ENCODE results near the gene NEBL.

NEBL gene

DNA sequence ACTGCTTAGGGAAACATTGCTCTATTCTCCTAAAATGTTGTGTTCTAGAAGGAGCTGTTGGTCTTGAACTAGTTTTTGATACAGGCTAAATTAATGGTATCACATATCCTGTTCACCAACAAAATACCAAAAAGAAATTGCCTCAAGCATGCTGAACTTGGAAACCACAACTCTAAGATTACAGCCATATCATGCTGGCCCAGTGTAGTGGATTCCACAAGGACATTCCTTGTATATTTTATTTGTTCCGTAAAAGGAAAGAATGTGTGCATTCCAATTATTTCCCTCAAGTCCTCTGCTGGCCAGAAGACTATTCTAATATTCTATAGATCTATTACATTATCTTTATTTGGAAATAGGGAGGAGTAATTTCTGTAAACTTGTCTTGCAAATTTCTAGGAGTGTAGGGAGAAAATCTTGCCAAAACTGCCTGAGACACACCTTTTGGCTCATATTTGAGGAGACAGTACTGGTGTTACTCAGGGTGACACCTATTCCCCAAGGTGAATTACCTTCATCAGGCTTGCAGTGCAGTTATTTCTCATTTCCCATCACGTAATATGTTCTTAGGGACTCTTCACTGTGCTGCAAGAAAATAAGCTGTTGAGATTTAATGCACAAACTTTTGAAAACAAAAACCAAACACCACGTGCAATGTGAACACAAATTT lies 1.9 kb upstream of the NEBL start:
- no peak for DNase-seq

DNA sequence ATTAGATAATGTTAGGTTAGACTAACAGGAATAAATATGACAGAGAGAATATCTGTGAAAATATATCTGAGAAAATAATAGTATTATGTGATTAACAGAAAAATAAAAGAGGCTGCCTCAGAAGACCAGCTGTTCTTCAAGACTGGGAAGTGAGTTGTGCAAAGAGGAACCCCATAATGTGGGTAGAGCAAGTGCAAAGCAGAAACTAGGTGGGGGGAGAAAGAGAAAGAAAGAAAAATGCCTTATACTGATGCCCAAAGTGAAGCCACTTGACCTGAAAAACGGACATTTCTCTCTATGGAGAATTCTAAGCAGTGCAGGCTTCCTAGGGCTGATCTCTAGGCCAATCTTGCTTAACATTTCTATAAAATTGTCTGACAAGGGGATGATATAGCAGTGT lies 3.8 kb downstream of the NEBL start:
- no peak for DNase-seq

DNA sequence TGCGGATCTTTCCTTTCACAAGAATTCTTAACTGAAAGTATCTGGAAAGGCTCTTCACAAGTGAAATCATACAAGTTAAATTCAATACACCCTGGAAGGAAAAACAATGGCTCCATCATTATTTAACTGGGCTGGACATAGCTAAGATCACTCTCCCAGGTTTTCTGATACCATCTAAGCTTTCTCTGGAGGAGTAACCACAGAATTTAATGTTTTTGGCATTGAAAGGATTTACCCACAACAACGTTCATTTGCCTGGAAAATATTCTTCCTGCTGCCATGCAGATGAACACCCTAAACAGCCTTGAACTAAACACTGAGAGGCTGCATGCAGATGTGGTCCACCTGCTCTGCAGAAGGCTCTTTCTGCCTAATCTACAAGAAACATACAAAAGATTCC lies 4.3 kb downstream of the NEBL start:
- DNase-seq, result no peak

DNA sequence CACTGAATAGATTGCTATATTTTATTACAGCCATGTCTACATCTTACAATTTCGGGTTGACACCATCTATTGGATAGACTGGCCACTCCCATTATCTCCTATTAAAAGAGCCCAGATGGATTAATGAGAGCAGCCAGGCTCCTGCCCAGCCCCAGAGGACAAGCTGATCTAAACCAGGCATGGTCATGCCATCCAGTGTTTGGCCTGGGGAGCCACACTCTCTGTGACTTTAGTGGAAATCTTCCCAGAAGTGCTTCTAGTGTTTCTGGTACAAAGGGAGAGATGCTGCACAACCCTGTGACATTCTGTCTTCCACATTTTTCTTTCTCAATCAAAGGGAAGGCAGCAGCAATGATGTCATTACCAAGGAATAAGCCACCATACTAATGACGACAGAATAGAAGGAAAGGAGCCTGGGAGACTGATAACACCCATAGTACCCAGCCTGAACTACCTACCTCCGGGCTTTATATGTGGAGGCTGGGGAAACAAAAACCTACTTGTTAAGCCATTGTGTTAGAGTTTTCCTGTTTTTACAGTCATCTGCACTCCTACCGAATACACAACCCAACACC lies 5.0 kb downstream of the NEBL start:
- no peak for DNase-seq

DNA sequence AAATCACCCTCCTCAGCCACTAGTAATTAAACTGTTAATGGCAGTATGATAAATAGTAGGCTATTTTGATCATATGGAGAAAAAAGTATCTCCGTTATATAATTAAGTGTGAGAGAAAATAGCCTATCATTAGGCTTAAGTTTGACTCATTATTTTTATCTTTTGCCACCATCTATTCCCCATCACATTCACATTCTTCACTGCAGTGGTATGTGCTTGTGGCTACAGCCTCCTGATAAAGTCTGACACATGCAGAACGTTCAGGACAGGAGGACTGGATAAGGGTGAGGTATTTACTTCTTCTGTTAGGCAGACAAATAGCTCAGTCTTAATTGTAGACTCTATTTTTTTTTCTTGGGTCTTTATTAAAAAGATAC lies 5.8 kb downstream of the NEBL start:
- DNase-seq, result no peak

DNA sequence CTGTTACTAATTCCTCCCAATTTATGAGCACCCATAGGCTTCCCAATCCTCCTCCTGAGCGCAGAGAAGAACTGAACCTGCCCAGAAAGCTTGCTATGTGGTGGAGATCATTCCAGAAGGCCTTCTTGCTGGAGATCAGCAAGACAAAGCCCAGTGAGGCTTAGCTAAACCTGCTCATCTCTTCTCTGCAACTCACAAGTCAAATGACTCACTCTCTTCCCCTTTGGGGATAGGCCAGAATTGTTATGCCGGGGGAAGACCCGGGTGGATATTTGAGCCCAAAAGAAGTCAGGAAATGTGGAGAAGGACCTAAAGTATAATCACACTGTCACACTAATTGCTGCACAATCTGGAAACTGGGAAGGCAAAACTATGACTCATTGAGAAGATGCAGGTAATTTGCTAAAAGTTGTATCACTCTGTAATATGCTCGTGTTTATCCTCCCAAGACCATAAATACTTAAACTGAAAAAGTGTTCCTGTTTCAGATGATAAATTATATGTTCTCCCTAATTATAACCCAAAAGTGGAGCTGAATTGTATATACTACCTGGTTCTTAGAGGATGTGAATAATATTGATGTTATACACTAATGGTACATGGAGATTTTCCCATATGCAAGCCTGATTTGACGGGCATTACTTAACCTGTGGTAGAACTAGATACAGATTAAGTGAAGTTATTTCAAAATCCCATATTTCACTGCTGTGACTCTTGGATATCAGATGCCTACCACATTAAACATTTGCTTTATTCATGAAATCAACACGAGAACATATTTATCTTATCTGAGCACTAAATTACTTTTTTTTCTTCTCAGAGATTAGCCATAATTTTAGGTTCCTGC lies 6.4 kb downstream of the NEBL start:
- DNase-seq, result no peak

DNA sequence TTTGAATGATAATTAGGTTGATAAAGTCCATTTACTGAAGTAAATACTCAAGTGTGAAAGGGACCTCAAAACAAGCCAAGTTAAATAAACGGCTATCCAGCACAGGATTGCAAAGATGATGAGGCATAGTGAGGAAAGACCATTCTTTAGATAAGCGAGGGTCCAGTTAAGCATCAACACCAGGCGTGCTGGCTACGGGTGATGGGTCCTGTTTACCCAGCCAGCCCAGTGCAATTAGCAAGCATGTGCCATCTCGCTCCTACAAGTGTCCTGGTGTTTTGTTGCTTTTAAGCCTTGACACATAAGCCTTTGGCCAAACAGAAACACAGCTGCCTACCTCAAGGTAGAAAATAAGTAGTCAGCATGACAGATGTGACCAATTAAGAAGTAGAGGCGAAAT lies 7.1 kb downstream of the NEBL start:
- DNase-seq, result no peak

DNA sequence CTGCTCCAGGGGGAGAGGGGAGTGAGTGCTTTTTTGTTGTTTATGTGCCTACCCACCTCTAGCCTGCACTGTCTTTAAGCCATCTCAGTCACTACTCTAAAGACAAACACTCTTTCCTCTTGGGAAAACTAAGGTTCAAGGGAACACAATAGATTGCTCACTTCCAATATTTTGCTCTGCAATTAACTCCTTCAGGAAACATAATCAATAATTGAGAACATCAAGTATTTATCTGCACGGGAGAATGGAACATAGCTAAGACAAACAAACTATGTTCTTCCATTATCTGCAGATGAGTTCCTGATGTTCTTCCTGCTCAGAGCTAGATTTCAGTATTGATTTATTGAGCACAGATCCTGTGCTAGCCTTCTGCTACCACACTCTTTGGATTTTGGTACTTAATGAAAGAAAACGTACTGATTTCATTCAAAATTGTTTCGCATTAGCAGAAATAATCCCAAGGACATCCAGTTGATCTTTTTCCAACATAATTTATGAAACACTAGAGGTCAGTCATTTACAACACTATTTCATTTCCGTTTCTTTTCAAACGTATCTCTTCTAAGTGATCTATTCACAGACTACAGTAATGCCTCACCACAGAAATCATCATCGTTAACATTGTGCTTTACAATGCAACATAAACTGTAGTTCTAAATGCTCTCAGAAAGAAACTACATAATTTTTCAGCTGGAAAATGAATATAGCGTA lies 8.3 kb downstream of the NEBL start:
- no peak for DNase-seq

DNA sequence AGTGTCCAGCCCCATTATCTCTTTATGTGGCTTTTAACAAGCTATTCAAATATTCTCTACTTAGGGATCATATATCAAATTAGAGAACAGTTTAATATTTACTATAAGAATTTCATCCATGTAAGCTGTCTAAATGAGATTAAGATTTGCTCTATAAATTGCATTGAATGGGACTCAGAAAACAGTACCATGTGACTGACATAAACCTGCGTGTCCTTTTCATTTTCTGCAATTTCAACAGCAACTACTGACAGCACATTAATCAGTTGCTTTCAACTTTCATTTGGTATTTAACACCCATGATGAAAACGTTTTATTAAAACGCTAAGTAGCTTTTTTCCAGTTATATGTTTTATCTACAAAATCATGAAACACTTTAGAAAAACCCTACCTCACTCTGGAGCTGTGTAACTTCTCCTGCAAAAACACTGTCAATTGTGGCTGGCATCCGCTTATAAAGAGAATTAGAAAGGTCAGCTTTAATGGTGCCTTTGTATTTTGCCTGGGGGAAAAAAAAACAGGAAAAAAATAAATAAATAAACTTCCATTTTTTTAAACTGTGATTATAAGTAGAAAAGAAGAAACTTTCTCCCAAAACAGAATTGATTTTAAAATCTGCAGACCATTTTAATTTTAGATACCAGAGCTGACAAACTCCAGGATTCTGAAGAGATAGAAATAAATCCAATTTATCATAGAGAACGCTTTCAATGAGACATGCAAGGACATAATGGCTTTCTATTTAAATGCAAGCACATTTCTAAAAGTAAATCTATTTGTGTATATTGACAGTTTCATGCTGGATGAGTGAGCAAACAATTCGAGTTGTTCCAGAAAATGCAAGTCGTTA lies 9.2 kb downstream of the NEBL start:
- DNase-seq, result no peak

DNA sequence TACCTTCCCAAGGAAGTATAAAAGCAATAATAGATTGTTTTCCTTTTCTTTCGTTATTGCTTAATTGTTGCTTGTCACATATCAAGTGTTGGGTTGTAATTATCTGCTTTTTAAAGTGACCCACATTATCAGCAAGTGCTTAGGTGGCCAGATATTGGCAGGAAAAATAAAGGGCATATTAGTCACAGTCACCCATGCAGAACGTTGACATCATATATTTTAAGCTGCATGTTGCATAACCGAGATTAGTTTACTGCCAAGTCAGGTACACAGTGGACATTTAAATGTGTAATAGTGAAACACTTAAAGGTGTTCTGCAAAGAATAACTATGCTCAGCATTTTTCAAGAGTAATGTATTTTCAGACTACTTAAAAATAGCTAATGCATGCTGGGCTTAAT lies 11.4 kb downstream of the NEBL start:
- no peak for DNase-seq

DNA sequence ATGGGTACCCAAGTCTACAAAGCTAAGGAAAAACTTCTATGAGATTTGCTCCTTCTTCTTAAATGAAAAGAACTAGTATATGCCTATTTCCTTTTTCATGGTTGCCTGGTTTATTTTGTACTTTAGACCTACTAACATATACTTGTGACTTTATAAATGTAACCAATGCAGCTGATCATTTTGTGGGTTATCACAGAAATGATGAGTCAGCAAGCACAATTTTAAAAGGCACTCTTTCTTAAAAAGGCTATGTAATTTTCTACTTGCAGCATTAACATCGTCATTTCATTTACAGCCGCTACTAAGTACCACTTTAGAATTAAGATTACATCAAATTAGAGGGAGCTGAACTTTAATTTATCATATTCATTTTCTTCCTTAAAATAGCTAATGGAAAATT lies 13.6 kb downstream of the NEBL start:
- DNase-seq, result no peak

DNA sequence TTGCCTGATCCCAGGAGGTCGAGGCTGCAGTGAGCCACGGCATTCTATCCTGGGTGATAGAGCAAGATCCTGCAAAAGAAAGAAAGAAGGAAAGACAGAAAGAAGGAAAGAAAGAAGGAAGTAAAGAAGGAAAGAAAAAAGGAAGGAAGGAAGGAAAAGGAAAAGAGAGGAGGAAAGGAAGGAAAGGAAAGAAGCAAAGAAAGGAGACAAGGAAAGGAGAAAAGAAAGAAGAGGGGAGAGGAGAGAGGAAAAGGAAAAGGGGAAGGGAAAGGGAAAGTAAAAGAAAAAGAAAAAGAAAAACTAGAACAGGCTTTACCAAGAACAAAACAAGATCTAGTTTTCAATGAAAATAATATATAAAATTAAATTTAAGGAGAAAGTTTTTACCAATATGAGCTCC lies 15.0 kb downstream of the NEBL start:
- no peak for DNase-seq

DNA sequence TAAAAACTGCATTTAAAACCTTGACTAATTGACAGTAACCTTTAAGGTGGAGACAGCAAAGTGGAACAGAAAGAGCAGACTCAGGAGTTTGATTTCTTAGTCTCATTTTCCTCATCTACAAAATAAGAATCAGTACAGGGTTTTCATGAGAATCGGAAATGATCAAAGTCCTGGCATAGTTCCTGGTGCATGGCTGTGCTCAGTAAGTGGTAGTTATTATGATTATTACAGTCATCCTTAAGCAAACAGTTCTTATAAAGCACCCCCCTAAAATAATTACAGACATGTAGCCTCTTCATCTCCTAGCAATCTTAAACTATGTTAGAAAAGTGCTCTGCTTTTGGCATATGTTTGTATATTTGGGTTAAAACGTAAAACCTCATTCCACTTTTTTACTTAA lies 18.0 kb downstream of the NEBL start:
- DNase-seq, result no peak

DNA sequence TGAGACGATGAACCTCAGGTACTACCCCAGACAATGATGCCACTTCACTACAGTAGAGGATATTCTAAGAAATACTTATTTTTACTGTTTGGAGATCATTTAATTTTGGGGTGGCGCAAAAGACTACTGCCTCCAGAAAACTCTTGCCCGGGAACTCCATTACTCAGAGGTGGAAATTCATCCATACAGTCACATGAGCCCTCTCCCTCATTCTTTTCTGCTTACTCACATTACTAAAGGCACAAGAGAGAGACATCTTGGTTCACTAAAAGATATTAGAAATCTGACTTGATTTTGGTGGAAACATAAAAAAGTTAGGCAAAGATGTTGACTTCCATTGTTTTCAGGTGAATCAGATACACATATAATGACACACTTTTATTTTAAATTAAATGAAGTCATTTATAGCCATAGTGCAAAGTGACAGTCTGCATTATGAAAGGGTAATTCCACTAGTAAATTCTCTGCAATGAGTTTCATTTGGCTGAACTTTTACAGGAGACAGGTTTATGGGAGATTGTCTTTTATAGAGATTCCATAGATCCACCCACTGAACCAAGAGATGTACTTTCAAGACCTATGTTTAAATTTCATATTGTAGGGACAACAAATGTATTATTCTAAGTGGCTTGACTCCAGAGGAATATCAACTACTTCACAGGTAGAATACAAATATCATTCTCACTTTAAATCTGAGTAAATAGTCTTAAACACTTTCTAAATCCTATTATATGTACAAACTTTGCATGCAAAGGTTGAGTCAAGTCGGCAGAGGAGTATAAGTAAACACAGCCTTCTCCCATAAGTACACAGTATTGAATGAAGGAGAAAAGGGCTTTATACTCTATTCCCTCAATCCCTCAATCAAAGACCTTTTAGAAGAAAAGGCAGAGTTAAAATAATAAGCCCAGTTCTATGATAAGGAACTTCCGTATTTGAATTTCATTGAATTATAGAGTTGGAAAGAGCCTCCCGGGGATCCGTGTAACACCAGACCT lies 18.8 kb downstream of the NEBL start:
- no peak for DNase-seq

DNA sequence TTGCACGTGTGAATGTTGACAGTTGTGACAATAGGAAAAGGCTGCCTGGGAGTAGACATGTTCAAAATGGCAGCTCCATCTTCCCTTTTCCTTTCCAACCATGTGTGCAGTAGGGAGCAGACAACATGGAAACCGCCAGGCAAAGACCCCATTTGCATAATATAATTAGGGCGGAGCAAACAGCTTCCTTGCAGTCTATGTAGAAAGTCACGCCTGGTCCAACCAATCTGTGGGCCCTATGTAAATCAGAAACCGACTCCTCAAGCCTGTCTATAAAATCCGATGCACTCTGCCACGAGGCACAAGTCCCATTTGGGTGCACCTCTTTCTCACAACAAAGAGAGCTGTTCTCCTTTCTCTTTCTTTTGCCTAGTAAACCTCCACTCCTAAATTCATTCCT lies 19.6 kb downstream of the NEBL start:
- DNase-seq, result no peak

DNA sequence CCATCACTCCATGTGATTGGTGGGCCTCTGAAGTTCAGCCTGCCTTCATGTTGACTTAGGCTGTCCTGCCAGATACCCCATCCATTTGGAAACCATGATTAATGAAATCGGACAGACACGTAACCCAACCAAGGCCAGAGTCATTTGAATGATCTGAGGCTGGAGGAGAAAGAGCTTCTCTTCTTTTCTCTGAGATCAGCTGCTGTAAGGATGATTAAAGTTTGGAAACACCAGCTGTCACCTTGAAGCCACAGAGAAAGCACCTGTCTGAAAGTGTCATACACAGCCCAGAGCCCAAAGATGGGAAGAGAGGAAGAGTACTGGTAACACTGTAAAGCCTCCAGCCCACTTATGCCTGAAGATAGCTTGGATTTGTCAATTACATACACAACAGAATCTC lies 22.9 kb downstream of the NEBL start:
- DNase-seq, result no peak

DNA sequence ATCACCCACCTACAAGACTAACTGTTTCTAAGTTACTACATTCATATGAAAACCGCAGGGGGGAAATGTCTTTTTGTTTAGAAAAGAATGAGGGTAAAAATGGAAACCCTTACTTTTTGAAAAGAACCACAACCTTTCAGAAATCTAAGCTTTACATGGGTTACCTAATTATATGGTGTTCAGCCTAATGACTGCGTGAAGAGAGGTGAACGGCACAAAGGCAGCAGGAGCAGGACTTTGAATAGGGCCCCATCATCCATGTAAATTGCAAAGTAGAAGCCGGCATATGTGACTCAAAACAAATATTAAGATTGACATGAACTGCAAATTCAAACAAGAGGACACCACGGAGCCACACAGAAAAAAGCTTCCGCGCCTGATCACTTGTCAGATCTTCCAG lies 25.1 kb downstream of the NEBL start:
- DNase-seq, result no peak

DNA sequence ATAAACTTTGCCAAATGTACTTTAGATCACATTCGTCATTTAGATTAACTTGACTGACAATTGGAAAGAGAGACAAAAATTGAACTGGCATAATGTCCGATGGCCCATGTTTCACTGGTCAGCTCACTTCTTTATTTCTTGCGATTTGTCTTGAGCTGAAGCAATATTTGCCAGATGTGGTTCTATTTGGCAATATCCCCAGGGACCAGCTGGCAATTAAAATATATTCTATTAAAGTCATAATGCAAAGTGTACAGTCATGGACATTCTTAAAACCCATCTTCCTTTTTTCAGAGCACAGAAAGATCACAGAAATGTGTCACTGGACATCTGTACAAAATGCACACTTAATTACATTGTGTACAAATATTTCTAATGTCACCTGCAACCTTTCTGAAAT lies 26.3 kb downstream of the NEBL start:
- no peak for DNase-seq

DNA sequence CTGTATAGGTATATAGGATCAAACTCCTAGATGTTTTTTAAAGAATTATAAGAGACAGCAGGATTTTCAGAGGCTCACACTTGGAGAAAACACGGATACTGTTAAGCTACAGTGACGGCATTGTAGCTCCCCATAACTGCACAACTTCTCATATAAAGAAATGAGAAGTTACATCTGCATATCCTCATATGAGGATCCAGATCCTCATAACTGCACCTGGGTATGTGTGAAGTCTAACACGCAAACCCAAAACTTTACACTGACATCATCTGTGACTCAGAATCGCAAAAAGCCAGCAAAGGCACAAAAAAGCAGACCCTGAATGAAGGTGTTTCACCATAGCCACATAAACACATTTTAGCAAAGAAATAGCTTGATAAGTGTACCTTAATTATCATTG lies 34.1 kb downstream of the NEBL start:
- DNase-seq, result no peak

DNA sequence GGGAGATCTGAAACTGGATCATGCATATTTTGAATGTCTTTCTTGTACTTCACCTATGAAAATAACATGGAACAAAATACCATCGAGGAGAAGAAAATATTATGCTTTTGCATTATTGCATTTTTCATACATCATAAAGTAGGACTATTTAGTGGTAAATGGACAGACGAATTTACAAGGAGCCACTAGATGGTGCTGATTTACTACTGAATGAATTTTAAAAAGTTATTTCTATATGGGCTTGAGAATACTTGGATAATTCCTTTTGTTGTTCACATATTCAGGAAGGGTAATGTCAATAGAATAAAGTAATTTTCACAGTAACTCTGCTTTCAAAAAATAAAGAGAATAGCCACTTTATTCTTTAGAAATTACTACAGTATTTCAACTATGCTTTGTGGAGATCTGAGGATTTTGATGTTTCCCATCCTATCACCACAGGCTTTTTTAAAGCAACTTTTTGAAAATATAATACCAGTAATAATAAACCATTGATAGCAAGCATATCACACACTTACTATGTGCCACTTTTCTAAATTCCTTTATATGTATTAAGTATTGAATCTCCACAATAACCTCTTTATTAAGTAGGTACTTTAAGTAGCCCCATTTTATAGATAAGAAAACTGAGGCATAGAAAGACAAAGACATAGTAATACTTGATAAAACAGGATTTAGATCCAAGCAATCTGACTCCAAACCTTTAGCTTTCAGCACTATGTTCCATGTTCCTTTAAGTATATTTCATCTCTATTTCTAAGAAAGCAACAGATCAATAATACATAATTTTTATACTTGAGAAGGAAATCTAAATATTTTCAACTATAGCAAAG lies 38.6 kb downstream of the NEBL start:
- DNase-seq, result no peak

DNA sequence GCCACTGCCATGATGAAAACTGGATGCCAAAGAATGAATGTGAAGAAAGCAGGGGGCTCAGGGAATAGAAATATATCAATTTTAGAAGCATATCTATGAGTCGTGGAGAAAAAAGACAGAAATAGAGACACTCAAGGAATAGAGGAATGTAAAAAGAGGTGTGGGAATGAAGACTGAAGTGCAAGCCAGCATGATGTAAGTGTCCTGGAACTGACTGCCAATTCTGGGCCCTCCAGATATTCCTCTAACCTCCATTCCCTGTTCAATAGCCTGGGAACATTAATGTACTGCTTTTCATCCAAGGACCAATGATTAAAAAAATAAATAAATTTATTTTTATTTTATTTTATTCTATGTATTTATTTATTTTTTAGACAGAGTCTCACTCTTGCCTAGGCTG lies 40.6 kb downstream of the NEBL start:
- no peak for DNase-seq
